H1 (cell line): ENCODE results near the gene TATDN2. TPM values are rescaled to one million over a fixed set of nuclear protein-coding genes. Genes with fewer than 3 reads are reported as not detected.

Experiments used
- CTCF ChIA-PET: fragments of 300-600 bp; sonication (Branson Sonifier 250); formaldehyde crosslinking; loops from one replicate; lab custom pipeline; 2021; ENCODE audit not compliant: partially characterized antibody; lab: Charles Lee
- POLR2A ChIA-PET: fragments of 300-600 bp; sonication (Branson Sonifier 250); formaldehyde crosslinking; loops from one replicate; lab custom pipeline; 2021; ENCODE audit warnings: inconsistent platforms; ENCODE audit not compliant: partially characterized antibody; lab: Charles Lee
- DNase-seq, 2 experiments: peaks; one replicate each; pipeline versions ENCODE4 v3.0.0 to v3.0.0-alpha.2; 2010 to 2022; ENCODE audit warnings: low spot score in 2 of 2, low read depth in 1 of 2, mixed read lengths in 1 of 2
- FAIRE-seq: peaks from 2 replicates; lab custom pipeline; 2011; peaks lifted over from hg19 to GRCh38; lab: Jason Lieb, UNC
- H2AFZ ChIP-seq: 2 replicates; pipeline ENCODE4 v1.8.1; 2012; ENCODE audit warnings: low read length, inconsistent platforms
- H2AK5ac ChIP-seq: 2 replicates; pipeline ENCODE4 v1.6.1; 2013; ENCODE audit warnings: low read depth, low read length
- H2BK120ac ChIP-seq: replicated peaks from 2 replicates; pipeline ENCODE3; 2013; ENCODE audit warnings: low read depth, low read length, inconsistent platforms
- H2BK12ac ChIP-seq: 2 replicates; pipeline ENCODE4 v1.6.1; 2013; ENCODE audit warnings: low read depth, low read length
- H2BK15ac ChIP-seq: 2 replicates; pipeline ENCODE4 v1.6.1; 2013; ENCODE audit warnings: low read length
- H2BK20ac ChIP-seq: 2 replicates; pipeline ENCODE4 v1.6.1; 2013; ENCODE audit warnings: low read length
- H2BK5ac ChIP-seq: 2 replicates; pipeline ENCODE4 v1.6.1; 2013; ENCODE audit warnings: low read depth, low read length
- H3K14ac ChIP-seq: 2 replicates; pipeline ENCODE4 v1.6.1; 2013; ENCODE audit warnings: inconsistent platforms; ENCODE audit not compliant: insufficient read length
- H3K18ac ChIP-seq: 2 replicates; pipeline ENCODE4 v1.6.1; 2013; ENCODE audit warnings: low read length; ENCODE audit errors: extremely low read depth
- H3K23ac ChIP-seq: 2 replicates; pipeline ENCODE4 v1.6.1; 2013; ENCODE audit warnings: inconsistent platforms; ENCODE audit not compliant: insufficient read length
- H3K23me2 ChIP-seq: 2 replicates; pipeline ENCODE4 v1.6.1; 2013; ENCODE audit warnings: low read depth, low read length
- H3K27ac ChIP-seq: 2 replicates; pipeline ENCODE4 v1.6.1; 2011; ENCODE audit warnings: low read depth, low read length, inconsistent platforms
- H3K27me3 ChIP-seq, 4 experiments: replicated peaks in 1 of 4; 1 replicate in 1 of 4; 2 replicates in 3 of 4; pipeline versions ENCODE4 v1.6.1 to v1.8.1; 2011 to 2013; ENCODE audit warnings: low read length in 3 of 4, mild to moderate bottlenecking in 3 of 4, inconsistent platforms in 2 of 4, mixed read lengths in 2 of 4, moderate library complexity in 1 of 4; ENCODE audit not compliant: control insufficient read depth in 3 of 4, insufficient read depth in 3 of 4; ENCODE audit errors: extremely low read depth in 1 of 4
- H3K36me3 ChIP-seq, 4 experiments: 2 replicates each; pipeline versions ENCODE4 v1.6.1 to v1.8.1; 2011 to 2013; ENCODE audit warnings: mild to moderate bottlenecking in 4 of 4, low read length in 3 of 4, moderate library complexity in 2 of 4, control low read depth in 1 of 4, inconsistent platforms in 1 of 4; ENCODE audit not compliant: insufficient read depth in 4 of 4, control insufficient read depth in 2 of 4
- H3K4ac ChIP-seq: replicated peaks from 2 replicates; pipeline ENCODE3; 2013; ENCODE audit warnings: low read length, low read depth, mixed read lengths, inconsistent platforms; ENCODE audit not compliant: insufficient read length
- H3K4me1 ChIP-seq, 4 experiments: replicated peaks in 1 of 4; 1 replicate in 1 of 4; 2 replicates in 3 of 4; pipeline versions ENCODE4 v1.6.1 to v1.8.1; 2011 to 2013; ENCODE audit warnings: low read length in 3 of 4, inconsistent platforms in 2 of 4, mixed read lengths in 1 of 4; ENCODE audit not compliant: insufficient read depth in 4 of 4, control insufficient read depth in 3 of 4
- H3K4me2 ChIP-seq, 2 experiments: 2 replicates each; pipeline versions ENCODE4 v1.6.1 to v1.8.1; 2011 to 2013; ENCODE audit warnings: low read depth in 2 of 2, low read length in 2 of 2, control low read depth in 1 of 2, inconsistent platforms in 1 of 2, mild to moderate bottlenecking in 1 of 2; ENCODE audit not compliant: insufficient read depth in 1 of 2
- H3K4me3 ChIP-seq, 4 experiments: fragments of 200-600, 300-600 bp in 1 of 4; sonication (generic), shearing (Covaris generic), sonication (Bioruptor Twin) in 1 of 4; 2 replicates each; pipeline versions ENCODE4 v1.5.1 to v1.8.1; 2011 to 2016; ENCODE audit warnings: low read length in 4 of 4, low read depth in 3 of 4, control low read depth in 2 of 4, inconsistent platforms in 2 of 4, mild to moderate bottlenecking in 2 of 4, mixed read lengths in 1 of 4, moderate library complexity in 1 of 4; ENCODE audit not compliant: insufficient read depth in 2 of 4; ENCODE audit errors: extremely low read depth in 1 of 4
- H3K56ac ChIP-seq: replicated peaks from 2 replicates; pipeline ENCODE3; 2013; ENCODE audit warnings: low read depth, mild to moderate bottlenecking, mixed read lengths, low read length, inconsistent platforms; ENCODE audit not compliant: insufficient read length
- H3K79me1 ChIP-seq: 2 replicates; pipeline ENCODE4 v1.6.1; 2013; ENCODE audit warnings: low read depth, low read length, control low read depth
- H3K79me2 ChIP-seq, 2 experiments: 2 replicates each; pipeline versions ENCODE4 v1.6.1 to v1.8.1; 2012 to 2013; ENCODE audit warnings: low read length in 2 of 2, mild to moderate bottlenecking in 2 of 2, inconsistent platforms in 1 of 2; ENCODE audit not compliant: insufficient read depth in 2 of 2, control insufficient read depth in 1 of 2
- H3K9ac ChIP-seq, 4 experiments: replicated peaks in 1 of 4; 1 replicate in 1 of 4; 2 replicates in 3 of 4; pipeline versions ENCODE4 v1.6.1 to v1.8.1; 2011 to 2013; ENCODE audit warnings: low read depth in 3 of 4, low read length in 3 of 4, control low read depth in 2 of 4, mild to moderate bottlenecking in 2 of 4, moderate library complexity in 2 of 4, inconsistent platforms in 1 of 4; ENCODE audit errors: extremely low read depth in 1 of 4
- H3K9me3 ChIP-seq, 2 experiments: 2 replicates each; pipeline versions ENCODE4 v1.6.1 to v1.8.1; 2012 to 2013; ENCODE audit warnings: mild to moderate bottlenecking in 2 of 2, moderate library complexity in 2 of 2, control low read depth in 1 of 2, inconsistent platforms in 1 of 2, low read depth in 1 of 2, low read length in 1 of 2, mixed read lengths in 1 of 2; ENCODE audit not compliant: insufficient read depth in 2 of 2
- H4K20me1 ChIP-seq, 2 experiments: replicated peaks in 1 of 2; 2 replicates each; pipeline versions ENCODE3 to v1.8.1; 2011 to 2013; ENCODE audit warnings: inconsistent platforms in 2 of 2, low read length in 2 of 2, mild to moderate bottlenecking in 1 of 2; ENCODE audit not compliant: insufficient read depth in 2 of 2, control insufficient read depth in 1 of 2
- H4K5ac ChIP-seq: 2 replicates; pipeline ENCODE4 v1.6.1; 2013; ENCODE audit warnings: low read length, low read depth, mixed read lengths, inconsistent platforms; ENCODE audit not compliant: insufficient read length
- H4K8ac ChIP-seq: 2 replicates; pipeline ENCODE4 v1.8.0; 2013; ENCODE audit warnings: mild to moderate bottlenecking, moderate library complexity, low read length, inconsistent platforms; ENCODE audit not compliant: insufficient read depth; ENCODE audit errors: extremely low read depth
- H4K91ac ChIP-seq: replicated peaks from 2 replicates; pipeline ENCODE3; 2013; ENCODE audit warnings: low read length, mixed read lengths, inconsistent platforms; ENCODE audit not compliant: insufficient read length
- BRCA1 ChIP-seq: IDR thresholded peaks from 2 replicates; pipeline ENCODE4 v1.6.1; 2012; ENCODE audit warnings: low read depth, low read length, improper control_type of control experiment
- CHD2 ChIP-seq: IDR thresholded peaks from 2 replicates; pipeline ENCODE4 v1.6.1; 2012; ENCODE audit warnings: low read length, improper control_type of control experiment
- E2F6 ChIP-seq: IDR thresholded peaks from 2 replicates; pipeline ENCODE4 v1.6.1; 2012; ENCODE audit warnings: inconsistent platforms
- EZH2 ChIP-seq: fragments of 200-600 bp; sonication (generic); IDR thresholded peaks from 2 replicates; pipeline ENCODE4 v1.7.1; 2012; ENCODE audit warnings: low read depth, mild to moderate bottlenecking, moderate library complexity, low read length, inconsistent platforms; ENCODE audit not compliant: severe bottlenecking
- GTF2F1 ChIP-seq: IDR thresholded peaks from 2 replicates; pipeline ENCODE4 v1.6.1; 2012; ENCODE audit warnings: low read depth, low read length, improper control_type of control experiment, borderline replicate concordance
- PHF8 ChIP-seq: fragments of 200-600 bp; sonication (generic); conservative IDR thresholded peaks from 2 replicates; pipeline ENCODE4 v1.7.1; 2012; ENCODE audit warnings: low read depth, mild to moderate bottlenecking, inconsistent platforms, low read length, moderate library complexity
- POLR2A ChIP-seq, 2 experiments: IDR thresholded peaks; 1 replicate in 1 of 2; 2 replicates in 1 of 2; pipeline ENCODE4 v1.6.1; 2011; ENCODE audit warnings: low read depth in 2 of 2, low read length in 2 of 2, mild to moderate bottlenecking in 2 of 2; ENCODE audit errors: control extremely low read depth in 1 of 2
- POU5F1 ChIP-seq: IDR thresholded peaks from 2 replicates; pipeline ENCODE4 v1.6.1; 2011; ENCODE audit warnings: low read depth, mild to moderate bottlenecking, low read length, moderate library complexity
- SIRT6 ChIP-seq: IDR thresholded peaks from one replicate; pipeline ENCODE4 v1.7.1; 2012; ENCODE audit warnings: low read length, inconsistent platforms
- SP1 ChIP-seq: IDR thresholded peaks from 2 replicates; pipeline ENCODE4 v1.6.1; 2011; ENCODE audit warnings: low read depth, low read length
- YY1 ChIP-seq: IDR thresholded peaks from 2 replicates; pipeline ENCODE4 v1.6.1; 2011; ENCODE audit warnings: low read depth, mild to moderate bottlenecking, low read length
- WGBS, 2 experiments: shearing (Covaris generic) in 1 of 2; methylation state at CpG; one replicate each; pipeline versions ENCODE4 v1.1.6 to v1.1.7; 2013 to 2015; ENCODE audit warnings: low lambda C conversion rate in 2 of 2, mixed read lengths in 2 of 2, inconsistent platforms in 1 of 2, low coverage in 1 of 2, missing lambda C conversion rate in 1 of 2; ENCODE audit not compliant: insufficient replicate concordance in 2 of 2, insufficient coverage in 1 of 2, insufficient read length in 1 of 2; ENCODE audit errors: extremely low coverage in 1 of 2, missing lambda C conversion rate in 1 of 2; 5-methylcytosine and 5-hydroxymethylcytosine counted together
- polyA plus RNA-seq, 7 experiments: library from polyadenylated mRNA; depleted of rRNA in 3 of 7; stranded (reverse) in 5 of 7; unstranded in 2 of 7; fragments of >200 nt in 5 of 7; fragments of 200-250 nt in 2 of 7; gene quantifications; 1 replicate in 5 of 7; 2 replicates in 1 of 7; 4 replicates in 1 of 7; pipeline versions ENCODE4 v1.2.1 to v1.2.3, GENCODE V29; 2011 to 2013; ENCODE audit warnings: missing spikeins in 2 of 7, mixed read lengths in 2 of 7
- total RNA-seq: library from RNA; stranded (reverse); fragmentation: NEBNext Ultra II Directional; extraction: Animal tissue kit (Norgen Biotek cat#: 25700); gene quantifications from 2 replicates; pipeline ENCODE4 v1.2.1, GENCODE V29; 2021
- TF ChIP-seq, protein P1 (sequence below): IDR thresholded peaks from 2 replicates; pipeline ENCODE4 v1.6.1; 2011; ENCODE audit warnings: low read length, improper control_type of control experiment

The TATDN2 gene
- total and polyA plus RNA-seq, 2 of the 8 experiments (the other 6 are each of a cell fraction or from before 2014, with no cell fraction given): 12.1 to 34.8 TPM

GRCh38 chr3:10213156-10213792 is 35.0 kb upstream of the TATDN2 start:
- H3K79me2 ChIP-seq: no peaks in the 10 kb centered on the region
- 0 out of 8 replicates have a peak, but pooled peaks cover 0 to 5% (median 0%) of the 10 kb centered on the region in 4 experiments for H3K36me3 ChIP-seq
- H3K27ac ChIP-seq: no peak overlapping the region
- CTCF ChIA-PET: interaction anchor here (0.5 to 2.0 kb wide), 4 partner anchors 10 to 60 kb away, joined by 3 to 6 read pairs (median 4); no protein-coding TSS in a partner anchor
- no peaks in the 10 kb centered on the region; the same call in 1 of the 2 replicates for H3K23me2 ChIP-seq
- H3K9me3 ChIP-seq: peaks cover 6 to 8% of the 10 kb centered on the region in 2 experiments; a peak in 1 of 4 replicates
- no peak overlapping the region for H2BK12ac ChIP-seq
- no peak overlapping the region for H4K8ac ChIP-seq
- no peak for FAIRE-seq
- H2AK5ac ChIP-seq: no peak overlapping the region
- no peaks in the 10 kb centered on the region for H3K4me1 ChIP-seq
- H4K5ac ChIP-seq: no peak overlapping the region
- no peaks in the 10 kb centered on the region for H4K20me1 ChIP-seq
- no peak overlapping the region for H2AFZ ChIP-seq
- H2BK5ac ChIP-seq: no peak overlapping the region
- H2BK15ac ChIP-seq: no peak overlapping the region
- no peak overlapping the region for H2BK20ac ChIP-seq
- H3K27me3 ChIP-seq: no peaks in the 10 kb centered on the region
- no peak overlapping the region for H3K4me3 ChIP-seq
- H3K14ac ChIP-seq: no peak overlapping the region
- H3K18ac ChIP-seq: no peak overlapping the region
- H3K79me1 ChIP-seq: no peaks in the 10 kb centered on the region
- H3K56ac ChIP-seq: no peak overlapping the region
- 89% methylated on average over 8 of the region's 9 CpGs; no CpG with 5 or more reads in 1 of the 2 experiments for WGBS, 2 experiments
- H2BK120ac ChIP-seq: no peak overlapping the region
- POLR2A ChIA-PET: no interaction called here
- H3K4ac ChIP-seq: no peak overlapping the region
- H3K9ac ChIP-seq: no peak overlapping the region
- no peak for DNase-seq
- H3K23ac ChIP-seq: no peak overlapping the region
- no peak overlapping the region for H4K91ac ChIP-seq
- H3K4me2 ChIP-seq: no peak overlapping the region
- TF ChIP-seq POU5F1 (no peak), E2F6 (no peak), CHD2 (no peak), GTF2F1 (no peak), PHF8 (no peak), YY1 (no peak), BRCA1 (no peak), POLR2A (IDR thresholded peaks at IDR 0.05; ENCODE audit: control extremely low read depth in 1 of 2, low read depth in 2 of 2, low read length in 2 of 2) (no peak), EZH2 (no peak), SIRT6 (no peak), SP1 (no peak)
- TF ChIP-seq, protein P1, sequence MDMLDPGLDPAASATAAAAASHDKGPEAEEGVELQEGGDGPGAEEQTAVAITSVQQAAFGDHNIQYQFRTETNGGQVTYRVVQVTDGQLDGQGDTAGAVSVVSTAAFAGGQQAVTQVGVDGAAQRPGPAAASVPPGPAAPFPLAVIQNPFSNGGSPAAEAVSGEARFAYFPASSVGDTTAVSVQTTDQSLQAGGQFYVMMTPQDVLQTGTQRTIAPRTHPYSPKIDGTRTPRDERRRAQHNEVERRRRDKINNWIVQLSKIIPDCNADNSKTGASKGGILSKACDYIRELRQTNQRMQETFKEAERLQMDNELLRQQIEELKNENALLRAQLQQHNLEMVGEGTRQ: no peak
